Adrenal gland (tissue), 12 donors: ENCODE measurements around the gene CPTP. TPM values are rescaled to one million over a fixed set of nuclear protein-coding genes. Genes with fewer than 3 reads are reported as not detected.

Experiments used
- DNase-seq, 7 donors: peaks; one replicate each; pipeline ENCODE4 v3.0.0-alpha.2; 2019 to 2020
- H3K27ac ChIP-seq, 5 donors: fragments of 200-600 bp; sonication (generic) in 4 of 5; 1 replicate in 3 of 5; 2 replicates in 2 of 5; pipeline versions ENCODE4 v1.5.1 to v1.8.0; 2016 to 2020; ENCODE audit warnings: mild to moderate bottlenecking in 1 of 5
- H3K27me3 ChIP-seq: fragments of 200-600 bp; 2 replicates; pipeline ENCODE4 v1.8.0; 2021
- H3K36me3 ChIP-seq, 2 donors: fragments of 200-600 bp; replicated peaks in 1 of 2; 1 replicate in 1 of 2; 2 replicates in 1 of 2; pipeline versions ENCODE4 v1.5.1 to v1.8.0; 2018 to 2022
- H3K4me1 ChIP-seq, 2 donors: fragments of 200-600 bp; replicated peaks in 1 of 2; 1 replicate in 1 of 2; 2 replicates in 1 of 2; pipeline versions ENCODE4 v1.5.1 to v1.8.0; 2018 to 2021
- H3K4me3 ChIP-seq, 4 donors: fragments of 200-600 bp; sonication (generic) in 3 of 4; one replicate each; pipeline ENCODE4 v1.5.1; 2016 to 2018
- H3K9me3 ChIP-seq, 3 donors: fragments of 200-600 bp; sonication (generic) in 1 of 3; replicated peaks in 1 of 3; 1 replicate in 2 of 3; 2 replicates in 1 of 3; pipeline versions ENCODE4 v1.5.1 to v1.8.0; 2016 to 2021
- POLR2A ChIP-seq, 2 donors: fragments of 450-650 bp; IDR thresholded peaks; one replicate each; pipeline ENCODE4 v1.6.1; 2017; ENCODE audit warnings: antibody characterized with exemption in 2 of 2, mild to moderate bottlenecking in 2 of 2, moderate library complexity in 1 of 2
- WGBS, 4 donors: extraction: QIAGEN DNeasy Blood & Tissue Kit in 2 of 4; methylation state at CpG; one replicate each; pipeline versions ENCODE4 v1.1.5 to v1.1.7; 2013 to 2017; 5-methylcytosine and 5-hydroxymethylcytosine counted together
- intact Hi-C, 2 donors: fragments of 100-400 bp; cut with DNase I; formaldehyde crosslinking; loops; one replicate each; pipeline versions ENCODE4 v1.14.1 to v1.15.0; 2022 to 2023
- polyA plus RNA-seq, 3 donors: library from polyadenylated mRNA; stranded (reverse); fragments of 200-250 nt in 2 of 3; fragments of 350-450 nt in 1 of 3; fragmentation: Illumina TruSeq in 1 of 3; extraction: RNeasy Lipid Tissue Mini Kit (QIAGEN cat#74804) in 1 of 3; gene quantifications; one replicate each; pipeline ENCODE4 v1.2.3, GENCODE V29; 2013 to 2014
- total RNA-seq, 9 donors: library from RNA; depleted of rRNA in 4 of 9; stranded (reverse); fragments of >200 nt in 4 of 9; fragments of 120-200 nt in 1 of 9; fragmentation: NEBNext Ultra II Directional in 1 of 9; extraction: Animal tissue kit (Norgen Biotek cat#: 25700) in 1 of 9; gene quantifications; one replicate each; pipeline versions ENCODE4 v1.1.0 to v1.2.4, GENCODE V29; 2013 to 2023
- TF ChIP-seq, protein P1 (sequence below), 6 experiments: fragments of 450-650 bp in 4 of 6; fragments of 200-600 bp in 2 of 6; sonication (generic) in 1 of 6; IDR thresholded peaks; 1 replicate in 5 of 6; 2 replicates in 1 of 6; pipeline versions ENCODE4 v1.5.1 to v1.8.0; 2016 to 2021; ENCODE audit warnings: antibody characterized with exemption in 6 of 6, mild to moderate bottlenecking in 2 of 6, moderate library complexity in 1 of 6
- donor health status: healthy with polysubstance abuse.
- donor health status: Bipolar disorder and iron deficiency.
- donor health status: DM: yes; HTN: yes; CAD: no.
- donor health status: DM: no; HTN: no; CAD: no.
- donor health status: DM: no; HTN: no; CAD: no.
- donor health status: DM: yes; HTN: yes; CAD: no.

Gene CPTP
- total and polyA plus RNA-seq, 12 donors: 2.9 to 53.0 (median 29.0) TPM

DNA sequence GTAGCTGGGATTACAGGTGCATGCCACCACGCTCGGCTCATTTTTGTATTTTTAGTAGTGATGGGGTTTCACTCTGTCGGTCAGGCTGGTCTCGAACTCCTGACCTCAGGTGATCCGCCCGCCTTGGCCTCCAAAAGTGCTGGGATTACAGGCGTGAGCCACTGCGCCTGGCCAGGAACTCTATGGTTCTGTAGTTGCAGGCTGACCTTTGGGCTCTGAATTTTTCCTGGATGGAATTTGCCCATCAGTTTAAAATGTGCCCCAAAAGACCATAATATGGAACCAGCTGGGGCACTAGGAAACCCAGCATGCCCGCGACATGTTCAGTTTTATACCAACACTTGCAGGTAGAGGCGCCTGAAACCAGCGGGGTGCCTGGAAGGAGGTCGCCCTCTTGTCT, 46.0 kb upstream of the CPTP start:
- Histone ChIP-seq H3K4me3 (no peak overlapping the region), H3K4me1 (peaks cover 9 to 25% of the 10 kb centered on the region in 2 donors), H3K9me3 (no peaks in the 10 kb centered on the region), H3K36me3 (no peaks in the 10 kb centered on the region), H3K27ac (no peak overlapping the region), H3K27me3 (no peaks in the 10 kb centered on the region)
- intact Hi-C loops: no loop called here
- no peak for DNase-seq
- TF ChIP-seq, protein P1, sequence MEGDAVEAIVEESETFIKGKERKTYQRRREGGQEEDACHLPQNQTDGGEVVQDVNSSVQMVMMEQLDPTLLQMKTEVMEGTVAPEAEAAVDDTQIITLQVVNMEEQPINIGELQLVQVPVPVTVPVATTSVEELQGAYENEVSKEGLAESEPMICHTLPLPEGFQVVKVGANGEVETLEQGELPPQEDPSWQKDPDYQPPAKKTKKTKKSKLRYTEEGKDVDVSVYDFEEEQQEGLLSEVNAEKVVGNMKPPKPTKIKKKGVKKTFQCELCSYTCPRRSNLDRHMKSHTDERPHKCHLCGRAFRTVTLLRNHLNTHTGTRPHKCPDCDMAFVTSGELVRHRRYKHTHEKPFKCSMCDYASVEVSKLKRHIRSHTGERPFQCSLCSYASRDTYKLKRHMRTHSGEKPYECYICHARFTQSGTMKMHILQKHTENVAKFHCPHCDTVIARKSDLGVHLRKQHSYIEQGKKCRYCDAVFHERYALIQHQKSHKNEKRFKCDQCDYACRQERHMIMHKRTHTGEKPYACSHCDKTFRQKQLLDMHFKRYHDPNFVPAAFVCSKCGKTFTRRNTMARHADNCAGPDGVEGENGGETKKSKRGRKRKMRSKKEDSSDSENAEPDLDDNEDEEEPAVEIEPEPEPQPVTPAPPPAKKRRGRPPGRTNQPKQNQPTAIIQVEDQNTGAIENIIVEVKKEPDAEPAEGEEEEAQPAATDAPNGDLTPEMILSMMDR (IDR thresholded peaks at IDR 0.05): no peak
- TF ChIP-seq POLR2A (IDR thresholded peaks at IDR 0.05): no peak
- WGBS, 4 donors: 91 to 98% (median 96%) methylated on average over 13 of the region's 13 CpGs

DNA sequence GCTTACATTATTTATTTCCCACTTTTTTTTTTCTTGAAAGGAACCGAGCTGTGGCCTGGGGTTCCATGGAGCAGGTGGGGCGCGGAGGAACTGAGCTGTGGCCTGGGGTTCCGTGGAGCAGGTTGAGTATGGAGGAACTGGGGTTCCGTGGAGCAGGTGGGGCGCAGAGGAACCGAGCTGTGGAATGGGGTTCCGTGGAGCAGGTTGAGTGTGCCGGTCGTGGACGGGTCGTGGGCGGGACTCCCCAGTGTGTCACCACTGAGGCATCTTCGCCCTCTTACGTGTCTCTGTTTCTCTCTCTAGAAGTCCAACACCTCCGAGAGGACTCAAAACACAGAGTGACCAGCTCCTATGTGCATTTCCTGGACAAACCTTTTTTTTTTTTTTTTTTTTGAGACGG, 45.6 kb upstream of the CPTP start:
- intact Hi-C loops: no loop called here
- no peak for DNase-seq
- 92 to 96% (median 93%) methylated on average over 17 of the region's 17 CpGs for WGBS, 4 donors
- Histone ChIP-seq H3K9me3 (no peaks in the 10 kb centered on the region), H3K36me3 (no peaks in the 10 kb centered on the region), H3K4me1 (peaks cover 9 to 25% of the 10 kb centered on the region in 2 donors), H3K27me3 (no peaks in the 10 kb centered on the region), H3K27ac (no peak overlapping the region), H3K4me3 (no peak overlapping the region)
- TF ChIP-seq, protein P1 (IDR thresholded peaks at IDR 0.05): no peak
- TF ChIP-seq POLR2A (IDR thresholded peaks at IDR 0.05): no peak

DNA sequence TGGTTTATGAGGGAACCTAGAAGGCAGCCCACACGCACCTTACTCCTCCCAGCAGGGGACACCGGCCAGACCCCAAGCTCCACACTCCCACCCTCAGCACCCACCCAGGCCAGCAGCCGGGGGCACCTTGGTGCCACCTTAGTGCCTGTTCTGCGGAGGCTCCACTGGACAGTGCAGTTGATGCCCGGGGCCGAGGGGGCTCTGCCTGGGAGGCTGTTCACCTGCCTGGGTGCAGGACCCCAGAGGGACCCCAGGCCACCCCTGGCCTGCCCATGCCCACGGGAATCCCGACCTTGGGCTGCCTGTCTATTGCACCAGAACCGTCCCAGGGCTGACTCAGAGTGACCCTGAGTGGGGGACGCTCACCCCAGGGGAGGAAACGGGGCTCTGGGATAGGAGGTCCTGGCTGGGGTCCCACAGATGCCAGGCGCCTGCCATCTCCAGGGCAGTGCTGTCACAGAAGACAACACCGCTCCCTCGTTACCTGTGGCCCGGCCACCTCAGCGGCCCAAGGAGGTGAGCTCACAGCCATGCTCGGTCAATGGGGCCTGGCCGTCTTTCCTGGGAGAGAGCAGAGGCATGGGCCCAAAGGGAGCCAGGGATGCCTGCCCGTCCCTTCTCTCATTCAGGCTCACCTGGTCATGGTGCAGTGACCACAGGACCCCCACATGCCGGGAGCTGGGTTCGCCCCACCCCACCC, 43.7 kb upstream of the CPTP start:
- Histone ChIP-seq H3K27ac (peak overlapping the region in 2 of 5 donors; percentile 82 to 88), H3K27me3 (peaks cover 12% of the 10 kb centered on the region), H3K9me3 (no peaks in the 10 kb centered on the region), H3K4me1 (peaks cover 4 to 16% of the 10 kb centered on the region in 2 donors), H3K4me3 (no peak overlapping the region), H3K36me3 (no peaks in the 10 kb centered on the region)
- intact Hi-C loops: no loop called here
- TF ChIP-seq, protein P1 (IDR thresholded peaks at IDR 0.05): no peak
- no peak for TF ChIP-seq POLR2A (IDR thresholded peaks at IDR 0.05)
- DNase-seq: no peak
- WGBS, 4 donors: 48 to 72% (median 70%) methylated on average over 6 to 21 of the region's 21 CpGs

DNA sequence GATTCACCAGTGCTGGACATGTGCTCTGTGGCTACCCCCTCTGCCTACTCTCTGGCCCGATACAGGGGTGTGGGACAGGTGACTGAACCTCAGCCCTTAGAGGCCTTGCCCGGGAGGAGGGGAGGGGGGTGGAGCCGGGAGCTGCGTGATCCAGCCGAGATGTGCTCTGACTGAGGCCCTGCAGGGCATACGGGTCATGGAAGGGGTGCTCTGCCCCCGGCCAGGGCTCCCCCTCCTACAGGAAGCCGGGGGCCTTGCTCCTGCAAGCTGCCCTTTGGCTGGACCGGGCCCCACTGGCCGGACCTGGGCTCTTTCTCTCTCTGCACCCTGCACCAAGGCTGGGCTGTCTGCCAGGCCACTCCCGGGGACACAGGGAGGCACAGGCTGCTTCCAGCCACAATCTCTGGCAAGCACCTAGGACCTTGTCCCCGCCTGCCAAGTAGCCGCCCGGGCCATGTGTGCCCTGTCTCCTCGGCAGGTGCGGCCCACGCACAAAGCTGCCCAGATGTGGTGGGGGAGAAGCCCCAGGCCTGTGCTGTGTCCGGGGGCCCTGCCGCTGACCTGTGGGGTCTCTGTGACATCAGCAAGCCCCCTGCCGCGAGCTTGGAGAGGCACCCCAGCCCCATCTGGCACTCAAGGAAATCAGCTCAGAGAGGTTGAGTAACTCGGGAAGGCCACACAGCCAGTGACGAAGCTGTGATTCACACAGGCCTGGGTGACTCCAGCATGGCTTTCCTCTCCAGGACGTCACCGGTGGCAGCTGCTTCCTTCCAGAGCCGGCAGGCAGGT, 42.9 kb upstream of the CPTP start:
- Histone ChIP-seq H3K9me3 (no peaks in the 10 kb centered on the region), H3K36me3 (no peaks in the 10 kb centered on the region), H3K4me3 (no peak overlapping the region), H3K4me1 (peaks cover 4 to 16% of the 10 kb centered on the region in 2 donors), H3K27ac (peak overlapping the region in 4 of 5 donors; percentile 38 to 88 (median 74)), H3K27me3 (peaks cover 18% of the 10 kb centered on the region)
- 26 to 34% (median 29%) methylated on average over 10 to 26 of the region's 26 CpGs for WGBS, 4 donors
- TF ChIP-seq, protein P1 (IDR thresholded peaks at IDR 0.05): no peak
- no peak for TF ChIP-seq POLR2A (IDR thresholded peaks at IDR 0.05)
- DNase-seq: peak; percentile 81 to 93 (median 91)
- intact Hi-C loops: no loop called here
